HEK293 (cell line): ENCODE measurements around the gene PJA2.

Source experiments
- FEZF1 ChIP-seq: fragments of 450-650 bp; formaldehyde crosslinking; IDR thresholded peaks from 2 replicates; pipeline ENCODE4 v1.5.1; 2016; ENCODE audit warnings: missing biosample characterization, missing genetic modification characterization
- GFI1B ChIP-seq: fragments of 450-650 bp; formaldehyde crosslinking; IDR thresholded peaks from 2 replicates; pipeline ENCODE4 v1.5.1; 2016; ENCODE audit warnings: missing biosample characterization, missing genetic modification characterization
- KLF16 ChIP-seq: fragments of 450-650 bp; formaldehyde crosslinking; IDR thresholded peaks from 2 replicates; pipeline ENCODE4 v1.5.1; 2017; ENCODE audit warnings: missing biosample characterization, missing genetic modification characterization
- KLF7 ChIP-seq: fragments of 450-650 bp; formaldehyde crosslinking; IDR thresholded peaks from 2 replicates; pipeline ENCODE4 v1.5.1; 2016; ENCODE audit warnings: missing biosample characterization, missing genetic modification characterization, borderline replicate concordance
- KLF8 ChIP-seq: fragments of 450-650 bp; formaldehyde crosslinking; IDR thresholded peaks from 2 replicates; pipeline ENCODE4 v1.5.1; 2016; ENCODE audit warnings: missing biosample characterization, missing genetic modification characterization
- RBAK ChIP-seq: fragments of 450-650 bp; formaldehyde crosslinking; IDR thresholded peaks from 2 replicates; pipeline ENCODE4 v1.5.1; 2016; ENCODE audit warnings: missing biosample characterization, missing genetic modification characterization
- SCRT2 ChIP-seq: fragments of 450-650 bp; formaldehyde crosslinking; IDR thresholded peaks from 2 replicates; pipeline ENCODE4 v1.5.1; 2016; ENCODE audit warnings: missing biosample characterization, missing genetic modification characterization
- SP2 ChIP-seq: fragments of 450-650 bp; formaldehyde crosslinking; IDR thresholded peaks from 2 replicates; pipeline ENCODE4 v1.5.1; 2016; ENCODE audit warnings: missing biosample characterization, missing genetic modification characterization
- ZBTB20 ChIP-seq: fragments of 450-650 bp; formaldehyde crosslinking; IDR thresholded peaks from 2 replicates; pipeline ENCODE4 v1.5.1; 2016; ENCODE audit warnings: missing biosample characterization, missing genetic modification characterization
- ZBTB44 ChIP-seq: fragments of 450-650 bp; IDR thresholded peaks from 2 replicates; pipeline ENCODE4 v1.5.1; 2018; ENCODE audit warnings: missing biosample characterization, mild to moderate bottlenecking, missing genetic modification characterization
- ZNF121 ChIP-seq: fragments of 450-650 bp; formaldehyde crosslinking; IDR thresholded peaks from 2 replicates; pipeline ENCODE4 v1.5.1; 2016; ENCODE audit warnings: missing biosample characterization, missing genetic modification characterization
- ZNF140 ChIP-seq: fragments of 450-650 bp; formaldehyde crosslinking; IDR thresholded peaks from 2 replicates; pipeline ENCODE4 v1.5.1; 2016; ENCODE audit warnings: missing biosample characterization, missing genetic modification characterization
- ZNF155 ChIP-seq: fragments of 450-650 bp; formaldehyde crosslinking; IDR thresholded peaks from 2 replicates; pipeline ENCODE4 v1.5.1; 2016; ENCODE audit warnings: missing biosample characterization, missing genetic modification characterization
- ZNF266 ChIP-seq: fragments of 450-650 bp; formaldehyde crosslinking; IDR thresholded peaks from 2 replicates; pipeline ENCODE4 v1.5.1; 2016; ENCODE audit warnings: missing biosample characterization, missing genetic modification characterization, low read depth
- ZNF292 ChIP-seq: fragments of 450-650 bp; formaldehyde crosslinking; IDR thresholded peaks from 2 replicates; pipeline ENCODE4 v1.5.1; 2016; ENCODE audit warnings: low read depth, missing biosample characterization, missing genetic modification characterization, borderline replicate concordance
- ZNF433 ChIP-seq: fragments of 450-650 bp; formaldehyde crosslinking; IDR thresholded peaks from 2 replicates; pipeline ENCODE4 v1.5.1; 2016; ENCODE audit warnings: missing biosample characterization, missing genetic modification characterization, low read depth
- ZNF571 ChIP-seq: fragments of 450-650 bp; formaldehyde crosslinking; IDR thresholded peaks from 2 replicates; pipeline ENCODE4 v1.5.0; 2017; ENCODE audit warnings: missing biosample characterization, missing genetic modification characterization
- ZNF585B ChIP-seq: fragments of 450-650 bp; formaldehyde crosslinking; IDR thresholded peaks from 2 replicates; pipeline ENCODE4 v1.5.1; 2016; ENCODE audit warnings: missing biosample characterization, missing genetic modification characterization
- ZNF600 ChIP-seq: fragments of 450-650 bp; formaldehyde crosslinking; IDR thresholded peaks from 2 replicates; pipeline ENCODE4 v1.5.1; 2016; ENCODE audit warnings: missing biosample characterization, missing genetic modification characterization
- ZNF621 ChIP-seq: fragments of 450-650 bp; formaldehyde crosslinking; IDR thresholded peaks from 2 replicates; pipeline ENCODE4 v1.5.1; 2017; ENCODE audit warnings: missing biosample characterization, missing genetic modification characterization
- ZNF629 ChIP-seq: fragments of 450-650 bp; formaldehyde crosslinking; IDR thresholded peaks from 2 replicates; pipeline ENCODE4 v1.5.1; 2017; ENCODE audit warnings: missing biosample characterization, missing genetic modification characterization
- ZNF777 ChIP-seq: fragments of 450-650 bp; formaldehyde crosslinking; IDR thresholded peaks from 2 replicates; pipeline ENCODE4 v1.5.1; 2017; ENCODE audit warnings: missing biosample characterization, missing genetic modification characterization, borderline replicate concordance
- ZNF792 ChIP-seq: fragments of 450-650 bp; formaldehyde crosslinking; IDR thresholded peaks from 2 replicates; pipeline ENCODE4 v1.5.1; 2016; ENCODE audit warnings: missing biosample characterization, missing genetic modification characterization
- TF ChIP-seq, protein P1 (sequence below): fragments of 450-650 bp; formaldehyde crosslinking; IDR thresholded peaks from 2 replicates; pipeline ENCODE4 v1.5.1; 2016; ENCODE audit warnings: missing biosample characterization, missing genetic modification characterization
- TF ChIP-seq, protein P2 (sequence below): fragments of 450-650 bp; formaldehyde crosslinking; IDR thresholded peaks from 2 replicates; pipeline ENCODE4 v1.5.1; 2016; ENCODE audit warnings: missing biosample characterization, missing genetic modification characterization
- TF ChIP-seq, protein P3 (sequence below): fragments of 450-650 bp; formaldehyde crosslinking; IDR thresholded peaks from 2 replicates; pipeline ENCODE4 v1.5.1; 2016; ENCODE audit warnings: missing biosample characterization, missing genetic modification characterization
- TF ChIP-seq, protein P4 (sequence below): fragments of 450-650 bp; formaldehyde crosslinking; IDR thresholded peaks from 2 replicates; pipeline ENCODE4 v1.5.1; 2016; ENCODE audit warnings: missing biosample characterization, missing genetic modification characterization
- TF ChIP-seq, protein P5 (sequence below): fragments of 450-650 bp; formaldehyde crosslinking; IDR thresholded peaks from 2 replicates; pipeline ENCODE4 v1.5.1; 2017; ENCODE audit warnings: missing biosample characterization, missing genetic modification characterization
- TF ChIP-seq, protein P6 (sequence below): fragments of 450-650 bp; formaldehyde crosslinking; IDR thresholded peaks from 2 replicates; pipeline ENCODE4 v1.5.1; 2016; ENCODE audit warnings: missing biosample characterization, missing genetic modification characterization

Gene PJA2

DNA sequence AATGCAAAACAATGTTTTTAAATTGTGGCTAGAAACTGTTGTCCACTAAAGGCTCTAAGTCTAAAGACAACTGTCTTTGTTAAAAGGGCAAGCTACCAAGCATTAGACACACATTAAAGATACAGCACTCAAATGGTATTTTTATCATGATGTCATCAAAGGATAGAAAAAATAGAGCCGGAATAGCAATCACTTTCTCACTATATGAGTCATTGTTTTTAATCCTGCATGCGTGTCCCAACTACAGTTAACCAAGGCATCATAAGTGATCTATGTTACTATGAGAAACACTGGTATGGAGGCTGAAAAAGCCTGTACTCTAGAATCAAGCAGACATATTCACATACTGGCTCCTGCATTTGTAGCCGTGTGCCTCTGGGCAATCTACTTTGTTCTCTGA, 1.9 kb upstream of the PJA2 start (continued):
- TF ChIP-seq, protein P1, sequence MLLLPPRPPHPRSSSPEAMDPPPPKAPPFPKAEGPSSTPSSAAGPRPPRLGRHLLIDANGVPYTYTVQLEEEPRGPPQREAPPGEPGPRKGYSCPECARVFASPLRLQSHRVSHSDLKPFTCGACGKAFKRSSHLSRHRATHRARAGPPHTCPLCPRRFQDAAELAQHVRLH (tag by site-specific recombination) = no peak
- no peak for TF ChIP-seq ZBTB20
- TF ChIP-seq SCRT2 (tag by site-specific recombination) = no peak
- TF ChIP-seq, protein P2, sequence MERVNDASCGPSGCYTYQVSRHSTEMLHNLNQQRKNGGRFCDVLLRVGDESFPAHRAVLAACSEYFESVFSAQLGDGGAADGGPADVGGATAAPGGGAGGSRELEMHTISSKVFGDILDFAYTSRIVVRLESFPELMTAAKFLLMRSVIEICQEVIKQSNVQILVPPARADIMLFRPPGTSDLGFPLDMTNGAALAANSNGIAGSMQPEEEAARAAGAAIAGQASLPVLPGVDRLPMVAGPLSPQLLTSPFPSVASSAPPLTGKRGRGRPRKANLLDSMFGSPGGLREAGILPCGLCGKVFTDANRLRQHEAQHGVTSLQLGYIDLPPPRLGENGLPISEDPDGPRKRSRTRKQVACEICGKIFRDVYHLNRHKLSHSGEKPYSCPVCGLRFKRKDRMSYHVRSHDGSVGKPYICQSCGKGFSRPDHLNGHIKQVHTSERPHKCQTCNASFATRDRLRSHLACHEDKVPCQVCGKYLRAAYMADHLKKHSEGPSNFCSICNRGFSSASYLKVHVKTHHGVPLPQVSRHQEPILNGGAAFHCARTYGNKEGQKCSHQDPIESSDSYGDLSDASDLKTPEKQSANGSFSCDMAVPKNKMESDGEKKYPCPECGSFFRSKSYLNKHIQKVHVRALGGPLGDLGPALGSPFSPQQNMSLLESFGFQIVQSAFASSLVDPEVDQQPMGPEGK (tag by site-specific recombination) = no peak
- TF ChIP-seq ZNF621 = no peak
- TF ChIP-seq ZNF266 (tag by site-specific recombination) = no peak
- peak; percentile 93 for TF ChIP-seq ZNF629 (tag by site-specific recombination)
- TF ChIP-seq ZNF585B = no peak
- no peak for TF ChIP-seq ZNF571 (tag by site-specific recombination)
- TF ChIP-seq ZNF292 (tag by site-specific recombination) = no peak
- TF ChIP-seq, protein P3, sequence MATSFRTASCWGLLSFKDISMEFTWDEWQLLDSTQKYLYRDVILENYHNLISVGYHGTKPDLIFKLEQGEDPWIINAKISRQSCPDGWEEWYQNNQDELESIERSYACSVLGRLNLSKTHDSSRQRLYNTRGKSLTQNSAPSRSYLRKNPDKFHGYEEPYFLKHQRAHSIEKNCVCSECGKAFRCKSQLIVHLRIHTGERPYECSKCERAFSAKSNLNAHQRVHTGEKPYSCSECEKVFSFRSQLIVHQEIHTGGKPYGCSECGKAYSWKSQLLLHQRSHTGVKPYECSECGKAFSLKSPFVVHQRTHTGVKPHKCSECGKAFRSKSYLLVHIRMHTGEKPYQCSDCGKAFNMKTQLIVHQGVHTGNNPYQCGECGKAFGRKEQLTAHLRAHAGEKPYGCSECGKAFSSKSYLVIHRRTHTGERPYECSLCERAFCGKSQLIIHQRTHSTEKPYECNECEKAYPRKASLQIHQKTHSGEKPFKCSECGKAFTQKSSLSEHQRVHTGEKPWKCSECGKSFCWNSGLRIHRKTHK (tag by site-specific recombination) = no peak
- no peak for TF ChIP-seq ZNF155 (tag by site-specific recombination)
- peak; percentile 67 for TF ChIP-seq FEZF1
- TF ChIP-seq KLF8 = peak; percentile 64; the same call in 1 of the 2 replicates
- TF ChIP-seq ZNF140 (tag by site-specific recombination) = peak; percentile 91; the same call in 1 of the 2 replicates
- no peak for TF ChIP-seq ZNF600
- no peak for TF ChIP-seq ZNF777 (tag by site-specific recombination)
- TF ChIP-seq SP2 (tag by site-specific recombination) = no peak
- no peak for TF ChIP-seq RBAK (tag by site-specific recombination)
- TF ChIP-seq ZNF121 (tag by site-specific recombination) = no peak
- no peak for TF ChIP-seq KLF7 (tag by site-specific recombination)
- TF ChIP-seq, protein P4, sequence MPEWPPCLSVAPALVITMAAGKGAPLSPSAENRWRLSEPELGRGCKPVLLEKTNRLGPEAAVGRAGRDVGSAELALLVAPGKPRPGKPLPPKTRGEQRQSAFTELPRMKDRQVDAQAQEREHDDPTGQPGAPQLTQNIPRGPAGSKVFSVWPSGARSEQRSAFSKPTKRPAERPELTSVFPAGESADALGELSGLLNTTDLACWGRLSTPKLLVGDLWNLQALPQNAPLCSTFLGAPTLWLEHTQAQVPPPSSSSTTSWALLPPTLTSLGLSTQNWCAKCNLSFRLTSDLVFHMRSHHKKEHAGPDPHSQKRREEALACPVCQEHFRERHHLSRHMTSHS (tag by site-specific recombination) = no peak
- peak; percentile 49; the same call in 1 of the 2 replicates for TF ChIP-seq ZBTB44 (tag by site-specific recombination)
- no peak for TF ChIP-seq ZNF792 (tag by site-specific recombination)
- TF ChIP-seq KLF16 (tag by site-specific recombination) = no peak
- TF ChIP-seq, protein P5, sequence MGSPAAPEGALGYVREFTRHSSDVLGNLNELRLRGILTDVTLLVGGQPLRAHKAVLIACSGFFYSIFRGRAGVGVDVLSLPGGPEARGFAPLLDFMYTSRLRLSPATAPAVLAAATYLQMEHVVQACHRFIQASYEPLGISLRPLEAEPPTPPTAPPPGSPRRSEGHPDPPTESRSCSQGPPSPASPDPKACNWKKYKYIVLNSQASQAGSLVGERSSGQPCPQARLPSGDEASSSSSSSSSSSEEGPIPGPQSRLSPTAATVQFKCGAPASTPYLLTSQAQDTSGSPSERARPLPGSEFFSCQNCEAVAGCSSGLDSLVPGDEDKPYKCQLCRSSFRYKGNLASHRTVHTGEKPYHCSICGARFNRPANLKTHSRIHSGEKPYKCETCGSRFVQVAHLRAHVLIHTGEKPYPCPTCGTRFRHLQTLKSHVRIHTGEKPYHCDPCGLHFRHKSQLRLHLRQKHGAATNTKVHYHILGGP = no peak
- TF ChIP-seq, protein P6, sequence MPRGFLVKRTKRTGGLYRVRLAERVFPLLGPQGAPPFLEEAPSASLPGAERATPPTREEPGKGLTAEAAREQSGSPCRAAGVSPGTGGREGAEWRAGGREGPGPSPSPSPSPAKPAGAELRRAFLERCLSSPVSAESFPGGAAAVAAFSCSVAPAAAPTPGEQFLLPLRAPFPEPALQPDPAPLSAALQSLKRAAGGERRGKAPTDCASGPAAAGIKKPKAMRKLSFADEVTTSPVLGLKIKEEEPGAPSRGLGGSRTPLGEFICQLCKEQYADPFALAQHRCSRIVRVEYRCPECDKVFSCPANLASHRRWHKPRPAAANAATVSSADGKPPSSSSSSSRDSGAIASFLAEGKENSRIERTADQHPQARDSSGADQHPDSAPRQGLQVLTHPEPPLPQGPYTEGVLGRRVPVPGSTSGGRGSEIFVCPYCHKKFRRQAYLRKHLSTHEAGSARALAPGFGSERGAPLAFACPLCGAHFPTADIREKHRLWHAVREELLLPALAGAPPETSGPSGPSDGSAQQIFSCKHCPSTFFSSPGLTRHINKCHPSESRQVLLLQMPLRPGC (tag by site-specific recombination) = 0 out of 2 replicates have a peak, but pooled peaks have one; percentile 35
- no peak for TF ChIP-seq GFI1B (tag by site-specific recombination)
- TF ChIP-seq ZNF433 (tag by site-specific recombination) = no peak
